Measurements from ENCODE around the gene CALN1. TPM values are rescaled to one million over a fixed set of nuclear protein-coding genes. Genes with fewer than 3 reads are reported as not detected.
A peak's percentile ranks its signal among the peaks of the same experiment; 100 is the strongest.

CALN1 gene
- total RNA-seq, 1 donor from 2014 or later: not detected

GRCh38 chr7:72337390-72338167, 74.6 kb downstream of the CALN1 start:
- no peak overlapping the region for H3K4me3 Mint-ChIP-seq (ENCODE audit: unreplicated experiment)
- peak; percentile 82 for DNase-seq (ENCODE audit: extremely low spot score, unreplicated experiment)
- no peak overlapping the region for H3K27ac Mint-ChIP-seq (ENCODE audit: unreplicated experiment)
- no peaks in the 10 kb centered on the region for H3K36me3 Mint-ChIP-seq (ENCODE audit: unreplicated experiment)
- H3K4me1 Mint-ChIP-seq (ENCODE audit: unreplicated experiment): peaks cover 4% of the 10 kb centered on the region
- no peak for TF ChIP-seq CTCF (IDR thresholded peaks at IDR 0.05)
- H3K27me3 Mint-ChIP-seq (ENCODE audit: unreplicated experiment): peaks cover 27% of the 10 kb centered on the region
- peaks cover 3% of the 10 kb centered on the region for H3K9me3 Mint-ChIP-seq (ENCODE audit: unreplicated experiment)

- Mint-ChIP-seq H3K4me3 (ENCODE audit: unreplicated experiment) (no peak overlapping the region), H3K9me3 (ENCODE audit: unreplicated experiment) (peaks cover 3% of the 10 kb centered on the region), H3K27me3 (ENCODE audit: unreplicated experiment) (peaks cover 27% of the 10 kb centered on the region), H3K27ac (ENCODE audit: unreplicated experiment) (no peak overlapping the region), H3K4me1 (ENCODE audit: unreplicated experiment) (peaks cover 4% of the 10 kb centered on the region), H3K36me3 (ENCODE audit: unreplicated experiment) (no peaks in the 10 kb centered on the region)
- DNase-seq (ENCODE audit: extremely low spot score, unreplicated experiment): peak; percentile 84
- no peak for TF ChIP-seq CTCF (IDR thresholded peaks at IDR 0.05)
Measured at GRCh38 chr7:72336632-72337389, 75.3 kb downstream of the CALN1 start.

DNA sequence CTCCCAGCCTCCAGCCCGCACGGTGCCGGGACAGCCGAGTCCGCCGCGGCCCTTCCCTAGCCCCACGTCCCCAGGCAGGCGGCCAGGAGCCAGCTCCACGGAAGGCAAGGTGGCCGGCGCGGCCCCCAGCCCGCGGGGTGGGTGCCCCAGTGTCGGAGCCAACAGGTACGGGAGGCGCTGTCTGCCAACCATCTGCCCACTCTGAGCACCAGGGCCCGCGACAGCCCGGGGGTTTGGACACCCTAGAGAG, 75.8 kb downstream of the CALN1 start:
- Mint-ChIP-seq H3K4me3 (ENCODE audit: unreplicated experiment) (no peak overlapping the region), H3K27ac (ENCODE audit: unreplicated experiment) (no peak overlapping the region), H3K36me3 (ENCODE audit: unreplicated experiment) (no peaks in the 10 kb centered on the region), H3K4me1 (ENCODE audit: unreplicated experiment) (peaks cover 4% of the 10 kb centered on the region), H3K27me3 (ENCODE audit: unreplicated experiment) (peaks cover 27% of the 10 kb centered on the region), H3K9me3 (ENCODE audit: unreplicated experiment) (peaks cover 3% of the 10 kb centered on the region)
- TF ChIP-seq CTCF (IDR thresholded peaks at IDR 0.05): no peak
- peak; percentile 82 for DNase-seq (ENCODE audit: extremely low spot score, unreplicated experiment)

GRCh38 chr7:72335561-72336381, 76.4 kb downstream of the CALN1 start:
- Mint-ChIP-seq H3K36me3 (ENCODE audit: unreplicated experiment) (no peaks in the 10 kb centered on the region), H3K4me1 (ENCODE audit: unreplicated experiment) (peaks cover 4% of the 10 kb centered on the region), H3K27ac (ENCODE audit: unreplicated experiment) (no peak overlapping the region), H3K9me3 (ENCODE audit: unreplicated experiment) (peaks cover 3% of the 10 kb centered on the region), H3K4me3 (ENCODE audit: unreplicated experiment) (no peak overlapping the region), H3K27me3 (ENCODE audit: unreplicated experiment) (peaks cover 27% of the 10 kb centered on the region)
- no peak for DNase-seq (ENCODE audit: extremely low spot score, unreplicated experiment)
- TF ChIP-seq CTCF (IDR thresholded peaks at IDR 0.05): no peak

- Mint-ChIP-seq H3K27ac (ENCODE audit: unreplicated experiment) (no peak overlapping the region), H3K4me1 (ENCODE audit: unreplicated experiment) (peaks cover 4% of the 10 kb centered on the region), H3K27me3 (ENCODE audit: unreplicated experiment) (peaks cover 25% of the 10 kb centered on the region), H3K4me3 (ENCODE audit: unreplicated experiment) (no peak overlapping the region), H3K36me3 (ENCODE audit: unreplicated experiment) (no peaks in the 10 kb centered on the region), H3K9me3 (ENCODE audit: unreplicated experiment) (peaks cover 3% of the 10 kb centered on the region)
- DNase-seq (ENCODE audit: extremely low spot score, unreplicated experiment): no peak
- TF ChIP-seq CTCF (IDR thresholded peaks at IDR 0.05): no peak
Measured at GRCh38 chr7:72334698-72335097, 77.4 kb downstream of the CALN1 start.

Data from osteocyte (in vitro differentiated cells).